T-cell (primary cell): ENCODE measurements around the gene TANGO2. TPM values are rescaled to one million over a fixed set of nuclear protein-coding genes. Genes with fewer than 3 reads are reported as not detected.

ENCODE experiments used
- ATAC-seq, 4 experiments: fragments of 200-7000 bp in 3 of 4; fragments of 150-1000 bp in 1 of 4; cut with Tn5 transposase; replicated peaks in 1 of 4; 1 replicate in 3 of 4; 2 replicates in 1 of 4; pipeline ENCODE4 v1.10.0; 2021; ENCODE audit warnings: moderate library complexity in 3 of 4, mild to moderate bottlenecking in 2 of 4, moderate number of reproducible peaks in 1 of 4
- CTCF ChIA-PET, 2 donors: fragments of 300-600 bp; sonication (Branson Sonifier 250); formaldehyde crosslinking; loops; one replicate each; lab custom pipeline; 2022; ENCODE audit warnings: antibody characterized with exemption in 2 of 2; lab: Charles Lee
- POLR2A ChIA-PET, 2 donors: fragments of 300-600 bp; sonication (Branson Sonifier 250); formaldehyde crosslinking; loops; one replicate each; lab custom pipeline; 2022; ENCODE audit warnings: antibody characterized with exemption in 2 of 2; lab: Charles Lee
- DNase-seq, 35 experiments: peaks; one replicate each; pipeline versions ENCODE4 v3.0.0 to v3.0.0-alpha.2; 2013 to 2023
- H3K27ac ChIP-seq: one replicate; pipeline ENCODE4 v1.5.1; 2013; ENCODE audit warnings: low read length
- H3K27me3 ChIP-seq, 2 experiments: replicated peaks in 1 of 2; 1 replicate in 1 of 2; 2 replicates in 1 of 2; pipeline versions ENCODE4 v1.6.1 to v1.7.0; 2013; ENCODE audit warnings: low read length in 1 of 2, mixed read lengths in 1 of 2; ENCODE audit not compliant: control insufficient read depth in 2 of 2, insufficient read depth in 2 of 2; ENCODE audit errors: extremely low read depth in 1 of 2
- H3K36me3 ChIP-seq, 2 donors: 1 replicate in 1 of 2; 2 replicates in 1 of 2; pipeline versions ENCODE4 v1.6.1 to v1.7.0; 2013; ENCODE audit warnings: low read length in 1 of 2; ENCODE audit not compliant: control insufficient read depth in 2 of 2, insufficient read depth in 1 of 2; ENCODE audit errors: extremely low read depth in 1 of 2
- H3K4me1 ChIP-seq, 2 experiments: 1 replicate in 1 of 2; 2 replicates in 1 of 2; pipeline versions ENCODE4 v1.6.1 to v1.7.0; 2013; ENCODE audit warnings: low read length in 2 of 2, mixed read lengths in 1 of 2; ENCODE audit not compliant: insufficient read depth in 2 of 2, control insufficient read depth in 1 of 2; ENCODE audit errors: extremely low read depth in 1 of 2
- H3K4me3 ChIP-seq, 2 donors: 1 replicate in 1 of 2; 2 replicates in 1 of 2; pipeline versions ENCODE4 v1.5.1 to v1.7.0; 2013; ENCODE audit warnings: mild to moderate bottlenecking in 2 of 2, low read length in 1 of 2, moderate library complexity in 1 of 2; ENCODE audit not compliant: control insufficient read depth in 1 of 2; ENCODE audit errors: extremely low read depth in 1 of 2
- H3K9me3 ChIP-seq: 2 replicates; pipeline ENCODE4 v1.7.0; 2013
- H3K27ac Mint-ChIP-seq, 2 donors: one replicate each; pipeline ENCODE4 v1.8.0; 2020 to 2021; ENCODE audit warnings: mild to moderate bottlenecking in 2 of 2, mixed read lengths in 2 of 2
- H3K27me3 Mint-ChIP-seq, 2 donors: one replicate each; pipeline ENCODE4 v1.8.0; 2021 to 2022; ENCODE audit warnings: mixed read lengths in 2 of 2
- H3K36me3 Mint-ChIP-seq: one replicate; pipeline ENCODE4 v1.8.0; 2021; ENCODE audit warnings: mixed read lengths
- H3K4me1 Mint-ChIP-seq, 3 donors: one replicate each; pipeline ENCODE4 v1.8.0; 2020 to 2022; ENCODE audit warnings: mixed read lengths in 3 of 3, mild to moderate bottlenecking in 1 of 3
- H3K4me3 Mint-ChIP-seq, 3 donors: one replicate each; pipeline ENCODE4 v1.8.0; 2020 to 2022; ENCODE audit warnings: mild to moderate bottlenecking in 3 of 3, mixed read lengths in 3 of 3, moderate library complexity in 3 of 3
- H3K9me3 Mint-ChIP-seq, 3 donors: one replicate each; pipeline ENCODE4 v1.8.0; 2020 to 2022; ENCODE audit warnings: mixed read lengths in 3 of 3
- WGBS: methylation state at CpG from one replicate; pipeline ENCODE4 v1.1.5; 2013; ENCODE audit warnings: missing lambda C conversion rate; ENCODE audit not compliant: insufficient coverage; 5-methylcytosine and 5-hydroxymethylcytosine counted together
- total RNA-seq, 35 experiments: library from RNA in 6 of 35; stranded (reverse) in 6 of 35; fragments of 120-200 nt in 1 of 35; gene quantifications; one replicate each; pipeline versions ENCODE4 v1.2.1 to v1.2.4 and lab custom pipeline; 2013 to 2026

TANGO2 gene
- total RNA-seq, 5 donors from 2014 or later (not counting 1 experiment from before 2014, with no cell fraction given) = 29.9 to 48.4 (median 43.7) TPM

DNA sequence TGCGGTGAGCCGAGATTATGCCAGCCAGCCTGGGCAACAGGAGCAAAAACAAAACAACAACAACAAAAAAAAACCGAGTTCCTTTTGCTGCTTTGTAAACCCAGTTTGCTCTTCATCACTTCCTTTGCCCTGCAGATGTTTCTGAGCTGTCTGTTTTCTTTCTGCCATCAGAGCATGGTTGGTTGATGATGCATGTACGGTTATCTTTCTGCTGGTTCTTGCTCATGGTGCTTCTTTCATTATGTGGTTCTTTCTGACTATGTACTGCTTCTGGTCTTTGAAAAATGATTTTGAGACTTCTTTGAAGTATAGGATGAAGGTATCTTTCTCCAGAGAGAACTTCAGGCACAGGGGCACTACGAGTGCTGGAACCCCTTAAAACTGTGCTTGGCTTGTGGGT lies 13.2 kb downstream of the TANGO2 start:
- Histone ChIP-seq H3K27me3 (no peaks in the 10 kb centered on the region), H3K4me3 (no peak overlapping the region), H3K27ac (no peak overlapping the region), H3K4me1 (peaks cover 0 to 27% of the 10 kb centered on the region in 2 experiments), H3K9me3 (no peaks in the 10 kb centered on the region), H3K36me3 (peaks cover 14 to 29% of the 10 kb centered on the region in 2 donors)
- Mint-ChIP-seq H3K4me3 (no peak overlapping the region), H3K4me1 (peaks cover 21 to 34% (median 31%) of the 10 kb centered on the region in 3 donors), H3K27ac (no peak overlapping the region), H3K36me3 (peaks cover 10% of the 10 kb centered on the region), H3K27me3 (no peaks in the 10 kb centered on the region), H3K9me3 (no peaks in the 10 kb centered on the region)
- DNase-seq = no peak
- POLR2A ChIA-PET = interaction anchor here in 1 of 2 donors (0.7 kb wide), 1 partner anchor 11 kb away, joined by 4 read pairs; no protein-coding TSS in a partner anchor
- 72% methylated on average over 3 of the region's 5 CpGs for WGBS
- CTCF ChIA-PET = interaction anchor here in 1 of 2 donors (0.6 kb wide), 1 partner anchor 13 kb away, joined by 3 read pairs; no protein-coding TSS in a partner anchor
- no peak for ATAC-seq

- POLR2A ChIA-PET = no interaction called here
- H3K4me1 ChIP-seq = peaks cover 0 to 27% of the 10 kb centered on the region in 2 experiments
- H3K36me3 Mint-ChIP-seq = peaks cover 14% of the 10 kb centered on the region
These were observed 14.6 kb downstream of the TANGO2 start for GRCh38 chr22:20035375-20036083.

DNA sequence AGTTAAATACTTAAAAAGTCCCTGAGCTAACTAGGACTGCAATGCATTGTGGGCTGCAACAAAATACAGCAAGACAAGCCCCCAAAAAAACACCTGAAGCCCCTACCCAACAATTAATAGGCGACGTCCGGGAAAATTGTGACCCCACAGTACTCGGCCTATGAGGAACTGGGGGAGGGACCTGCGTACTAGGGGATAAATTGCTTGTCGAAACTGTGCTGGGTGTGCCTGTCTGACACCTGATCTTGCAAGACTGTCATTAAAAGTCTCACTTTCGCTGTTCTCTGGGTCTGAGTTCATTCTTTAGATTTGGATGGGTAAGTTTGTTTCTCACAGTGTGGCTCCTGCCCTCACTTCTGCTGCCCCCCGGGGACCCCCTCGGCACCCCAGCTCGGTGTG lies 15.2 kb downstream of the TANGO2 start:
- H3K9me3 ChIP-seq = no peaks in the 10 kb centered on the region
- H3K9me3 Mint-ChIP-seq = no peaks in the 10 kb centered on the region
- POLR2A ChIA-PET = no interaction called here
- H3K36me3 ChIP-seq = peaks cover 23 to 34% of the 10 kb centered on the region in 2 donors
- no peak overlapping the region for H3K27ac Mint-ChIP-seq
- no peaks in the 10 kb centered on the region for H3K27me3 Mint-ChIP-seq
- CTCF ChIA-PET = no interaction called here
- H3K4me3 Mint-ChIP-seq = no peak overlapping the region
- WGBS = 100% methylated on average over 4 of the region's 10 CpGs
- H3K36me3 Mint-ChIP-seq = peaks cover 14% of the 10 kb centered on the region
- DNase-seq (no peak), ATAC-seq (no peak)
- peaks cover 0 to 26% of the 10 kb centered on the region in 2 experiments for H3K4me1 ChIP-seq
- H3K27me3 ChIP-seq = no peaks in the 10 kb centered on the region
- H3K4me3 ChIP-seq = no peak overlapping the region
- no peak overlapping the region for H3K27ac ChIP-seq
- H3K4me1 Mint-ChIP-seq = peaks cover 21 to 34% (median 28%) of the 10 kb centered on the region in 3 donors

More at GRCh38 chr22:20035375-20036083, 14.6 kb downstream of the TANGO2 start:
- H3K27ac ChIP-seq = no peak overlapping the region
- 90% methylated on average over 15 of the region's 16 CpGs for WGBS
- Mint-ChIP-seq H3K27me3 (no peaks in the 10 kb centered on the region), H3K27ac (no peak overlapping the region), H3K9me3 (no peaks in the 10 kb centered on the region), H3K4me1 (peaks cover 21 to 34% (median 28%) of the 10 kb centered on the region in 3 donors), H3K4me3 (no peak overlapping the region)
- CTCF ChIA-PET = no interaction called here
- DNase-seq (no peak), ATAC-seq (no peak)
- H3K9me3 ChIP-seq = no peaks in the 10 kb centered on the region
- H3K36me3 ChIP-seq = peaks cover 23 to 33% of the 10 kb centered on the region in 2 donors
- H3K4me3 ChIP-seq = no peak overlapping the region
- H3K27me3 ChIP-seq = no peaks in the 10 kb centered on the region

- ATAC-seq (no peak), DNase-seq (no peak)
- WGBS = 93% methylated on average over 23 of the region's 25 CpGs
- ChIA-PET CTCF (no interaction called here), POLR2A (interaction anchor here in 1 of 2 donors (0.5 kb wide), 1 partner anchor 435 kb away, joined by 4 read pairs; no protein-coding TSS in a partner anchor)
- no peak overlapping the region for H3K4me3 ChIP-seq
- H3K9me3 Mint-ChIP-seq = no peaks in the 10 kb centered on the region
- H3K27me3 Mint-ChIP-seq = no peaks in the 10 kb centered on the region
- peaks cover 14% of the 10 kb centered on the region for H3K36me3 Mint-ChIP-seq
- H3K4me1 Mint-ChIP-seq = peaks cover 15 to 28% (median 23%) of the 10 kb centered on the region in 3 donors
- no peaks in the 10 kb centered on the region for H3K9me3 ChIP-seq
- peaks cover 22 to 34% of the 10 kb centered on the region in 2 donors for H3K36me3 ChIP-seq
- H3K27ac Mint-ChIP-seq = no peak overlapping the region
- H3K4me1 ChIP-seq = peaks cover 0 to 20% of the 10 kb centered on the region in 2 experiments
- no peak overlapping the region for H3K4me3 Mint-ChIP-seq
- no peaks in the 10 kb centered on the region for H3K27me3 ChIP-seq
- H3K27ac ChIP-seq = no peak overlapping the region
These were observed 15.9 kb downstream of the TANGO2 start for GRCh38 chr22:20036535-20037392.

DNA sequence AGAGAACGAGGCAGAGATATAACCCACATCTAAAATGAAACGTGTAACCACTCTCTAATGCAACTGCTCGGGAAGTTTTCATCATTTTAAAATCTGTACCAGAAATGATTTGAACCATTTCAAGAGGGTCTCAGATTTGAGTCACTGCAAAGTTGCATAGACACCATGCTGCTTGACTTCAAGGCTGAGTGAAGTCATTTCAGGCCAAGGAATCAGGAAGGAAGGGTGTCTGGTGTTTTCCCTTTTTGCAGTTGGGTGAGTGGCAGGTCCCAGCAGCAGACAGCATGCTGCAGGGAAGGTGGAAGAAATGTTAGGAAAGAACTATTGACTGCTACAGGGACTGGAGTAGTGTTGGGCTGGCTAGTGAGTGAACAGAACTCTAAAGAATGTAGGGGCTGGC lies 16.5 kb downstream of the TANGO2 start:
- Mint-ChIP-seq H3K27me3 (no peaks in the 10 kb centered on the region), H3K4me3 (no peak overlapping the region), H3K36me3 (peaks cover 14% of the 10 kb centered on the region), H3K4me1 (peaks cover 10 to 21% (median 17%) of the 10 kb centered on the region in 3 donors), H3K27ac (no peak overlapping the region), H3K9me3 (no peaks in the 10 kb centered on the region)
- no peaks in the 10 kb centered on the region for H3K27me3 ChIP-seq
- H3K9me3 ChIP-seq = no peaks in the 10 kb centered on the region
- ATAC-seq (no peak), DNase-seq (no peak)
- H3K4me3 ChIP-seq = no peak overlapping the region
- no peak overlapping the region for H3K27ac ChIP-seq
- ChIA-PET POLR2A (no interaction called here), CTCF (no interaction called here)
- peaks cover 0 to 13% of the 10 kb centered on the region in 2 experiments for H3K4me1 ChIP-seq
- peaks cover 18 to 38% of the 10 kb centered on the region in 2 donors for H3K36me3 ChIP-seq
- WGBS = 27% methylated on average over 2 of the region's 3 CpGs

DNA sequence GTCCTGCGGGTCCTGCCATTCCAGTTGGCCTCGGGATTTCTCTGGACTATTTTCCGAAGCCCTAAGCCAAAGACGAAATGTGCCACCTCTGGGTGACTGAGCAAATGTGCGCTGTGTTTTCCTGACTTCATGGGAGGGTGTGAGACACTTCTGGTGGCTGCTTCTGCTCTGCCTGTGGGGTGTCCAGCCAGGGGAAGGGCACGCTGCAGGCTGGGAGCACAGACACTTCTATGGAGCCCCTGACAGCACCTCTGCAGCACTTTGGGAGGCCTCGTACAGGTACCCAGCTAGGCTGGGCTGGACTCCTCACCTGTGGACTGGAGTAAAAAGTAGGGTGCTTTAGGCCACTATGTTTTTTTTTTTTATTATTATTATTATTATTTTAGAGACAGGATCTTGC lies 17.7 kb downstream of the TANGO2 start:
- Mint-ChIP-seq H3K27me3 (no peaks in the 10 kb centered on the region), H3K4me3 (no peak overlapping the region), H3K27ac (no peak overlapping the region), H3K4me1 (peaks cover 8 to 19% (median 11%) of the 10 kb centered on the region in 3 donors), H3K36me3 (peaks cover 19% of the 10 kb centered on the region), H3K9me3 (no peaks in the 10 kb centered on the region)
- Histone ChIP-seq H3K4me1 (peaks cover 0 to 8% of the 10 kb centered on the region in 2 experiments), H3K36me3 (peaks cover 18 to 42% of the 10 kb centered on the region in 2 donors), H3K27me3 (no peaks in the 10 kb centered on the region), H3K27ac (no peak overlapping the region), H3K9me3 (no peaks in the 10 kb centered on the region), H3K4me3 (no peak overlapping the region)
- POLR2A ChIA-PET = no interaction called here
- DNase-seq = no peak
- no peak for ATAC-seq
- 97% methylated on average over 6 of the region's 7 CpGs for WGBS
- CTCF ChIA-PET = no interaction called here
